Testis (tissue), 3 donors: Measurements from ENCODE around the gene GRK3. TPM values are rescaled to one million over a fixed set of nuclear protein-coding genes. Genes with fewer than 3 reads are reported as not detected.

Source experiments
- polyA plus RNA-seq: library from polyadenylated mRNA; stranded (reverse); fragments of 350-450 nt; fragmentation: Illumina TruSeq; extraction: RNeasy Lipid Tissue Mini Kit (QIAGEN cat#74804); gene quantifications from one replicate; pipeline ENCODE4 v1.2.3, GENCODE V29; 2014; ENCODE audit warnings: low read depth, low replicate concordance; ENCODE audit not compliant: insufficient read depth
- small RNA-seq, 2 donors: library from RNA; depleted of rRNA; stranded (forward); fragments of <200 nt; gene quantifications; one replicate each; pipeline ENCODE3, GENCODE V24; 2016
- total RNA-seq, 2 donors: library from RNA; depleted of rRNA; stranded (reverse); fragments of >200 nt; gene quantifications; one replicate each; pipeline ENCODE4 v1.2.3, GENCODE V29; 2016

GRK3 gene
- total and polyA plus RNA-seq, 3 donors from 2014 or later, result 10.9 to 46.0 (median 12.8) TPM

Small RNA genes within 50 kb of the gene (small RNA-seq; reads per million reads assigned to genes)
- gene RNA5SP494, result 0 reads per million in 2 donors

Other genes with a start within 250 kb of the GRK3 start
- 10 to 100 TPM; 23.6 to 28.6 TPM for gene MYO18B, start 177.5 kb downstream of the GRK3 start, total RNA-seq
- gene MYO18B, start 177.5 kb downstream of the GRK3 start, polyA plus RNA-seq, result 40.3 TPM